ENCODE measurements around the gene PTPRH.

Gene PTPRH

GRCh38 chr19:55208880-55209692 lies at the start of gene PTPRH:
TSS of gene PTPRH (minus strand) at chr19:55209501. CDS start at chr19:55209433, 68 bp downstream.
- DNase-seq (ENCODE audit: low read depth in 2 of 2), result no peak

- peak in 1 of 2 donors; percentile 53 for DNase-seq (ENCODE audit: low read depth in 2 of 2)
Observed at GRCh38 chr19:55258476-55258827, 49.2 kb upstream of the PTPRH start.

DNA sequence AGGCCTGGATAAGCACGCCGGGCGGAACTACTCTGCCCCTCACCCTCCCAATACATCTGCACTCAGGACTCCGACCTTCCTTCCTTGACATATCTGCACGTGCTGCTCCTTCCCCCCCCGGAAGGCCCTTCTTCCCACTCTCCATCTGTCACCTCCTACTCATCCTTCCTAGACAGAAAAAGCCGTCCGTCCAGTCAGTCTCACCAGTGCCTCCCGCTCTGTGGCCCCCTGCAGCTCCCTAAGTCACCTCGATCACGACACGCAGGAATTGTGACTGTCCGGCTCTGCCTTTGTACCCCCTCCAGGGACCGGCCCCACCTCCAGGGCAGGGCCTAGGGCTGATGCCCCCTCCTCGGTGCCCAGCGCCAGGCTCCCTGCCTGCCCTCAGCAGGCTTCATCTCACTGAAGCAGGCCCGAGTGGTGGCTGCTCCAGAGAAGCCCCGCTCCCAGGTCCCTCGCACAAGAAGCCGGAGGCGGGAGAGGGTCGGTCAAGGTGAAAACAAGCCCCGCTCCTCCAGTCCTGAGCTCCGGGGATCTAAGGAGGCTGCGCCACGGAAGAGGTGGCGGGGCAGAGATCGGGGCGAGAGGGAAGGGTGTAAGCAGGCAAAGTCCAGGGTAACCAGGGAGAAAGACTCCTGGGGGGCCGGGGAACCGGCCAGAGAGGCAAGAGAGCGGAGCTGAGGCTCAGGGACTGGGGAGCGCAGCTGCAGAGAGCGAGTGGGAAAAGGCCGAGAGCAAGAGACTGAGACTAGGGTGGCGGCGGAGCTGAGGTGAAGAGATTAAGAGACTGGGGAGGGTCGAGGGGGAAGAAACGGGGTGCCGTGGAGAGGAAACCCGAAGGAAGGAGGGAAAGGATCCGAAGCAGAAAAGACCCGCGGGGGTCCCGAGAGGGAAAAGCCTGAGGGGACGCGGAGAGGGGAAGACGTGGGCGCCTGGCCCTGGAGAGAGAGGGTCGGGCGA lies 48.4 kb upstream of the PTPRH start:
- no peak for DNase-seq (ENCODE audit: low read depth in 2 of 2)

DNA sequence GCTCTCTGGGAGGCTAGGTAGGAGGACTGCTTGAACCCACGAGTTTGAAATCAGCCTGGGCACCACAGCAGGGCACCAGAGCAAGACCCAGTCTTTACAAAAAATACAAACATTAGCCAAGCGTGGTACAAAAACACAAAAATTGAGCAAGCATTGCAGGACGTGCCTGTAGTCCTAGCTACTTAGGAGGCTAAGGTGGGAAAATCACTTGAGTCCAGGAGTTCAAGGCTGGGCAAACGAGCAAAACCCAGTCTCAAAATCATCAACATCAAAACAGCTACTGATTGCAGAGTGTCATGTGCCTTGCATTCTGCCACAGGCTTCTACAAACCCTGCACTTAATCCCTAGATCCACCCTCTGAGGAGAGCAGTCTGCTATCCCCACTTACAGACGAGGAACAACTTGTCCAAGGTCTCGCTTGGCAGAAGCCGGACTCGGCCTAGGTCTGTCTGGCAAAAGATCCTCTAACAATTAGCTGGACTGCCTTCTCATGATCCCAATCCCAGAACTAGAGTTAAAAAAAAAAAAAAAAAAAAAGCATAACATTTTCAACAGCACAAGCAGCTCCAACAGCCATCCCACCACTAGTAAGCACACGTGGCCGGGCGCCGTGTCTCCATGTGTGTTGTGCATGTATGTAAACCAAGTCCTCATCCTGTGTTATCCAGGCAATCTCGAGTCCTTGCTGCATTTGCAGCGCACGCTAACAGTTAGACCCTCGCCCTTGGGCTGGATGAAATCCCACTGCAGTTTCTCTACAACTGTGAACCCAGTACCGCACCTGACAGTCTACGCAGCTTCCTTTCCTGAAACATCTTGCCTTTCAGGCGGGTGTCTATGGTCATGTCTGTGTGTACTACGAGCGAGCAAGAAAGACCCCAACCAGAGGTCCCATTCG lies 47.5 kb upstream of the PTPRH start:
- no peak for DNase-seq (ENCODE audit: low read depth in 2 of 2)

GRCh38 chr19:55255618-55256423 lies 46.5 kb upstream of the PTPRH start:
- peak; percentile 33 to 50 for DNase-seq (ENCODE audit: low read depth in 2 of 2)

DNA sequence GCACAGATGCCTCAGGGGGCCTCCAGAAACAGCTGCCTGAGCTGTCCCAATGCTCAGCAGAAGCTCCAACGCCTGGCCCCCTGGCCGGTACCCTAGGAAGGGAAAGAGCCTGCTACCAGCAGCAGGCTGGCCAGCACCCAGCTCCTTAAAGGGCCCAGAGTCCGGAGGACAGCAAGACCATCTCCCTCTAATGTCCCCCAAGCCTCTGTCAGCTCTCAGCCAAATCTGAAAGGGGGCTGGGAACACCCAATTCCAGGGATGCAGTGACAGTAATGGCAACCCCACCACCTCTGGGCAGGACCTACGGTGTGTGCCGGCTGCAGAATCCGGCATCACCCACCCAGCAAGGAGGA lies 45.3 kb upstream of the PTPRH start:
- DNase-seq (ENCODE audit: low read depth in 2 of 2), result no peak

GRCh38 chr19:55253842-55254624 lies 44.7 kb upstream of the PTPRH start:
- peak; percentile 42 to 58 for DNase-seq (ENCODE audit: low read depth in 2 of 2)

- no peak for DNase-seq (ENCODE audit: low read depth in 2 of 2)
Observed at GRCh38 chr19:55252760-55253663, 43.7 kb upstream of the PTPRH start.

DNA sequence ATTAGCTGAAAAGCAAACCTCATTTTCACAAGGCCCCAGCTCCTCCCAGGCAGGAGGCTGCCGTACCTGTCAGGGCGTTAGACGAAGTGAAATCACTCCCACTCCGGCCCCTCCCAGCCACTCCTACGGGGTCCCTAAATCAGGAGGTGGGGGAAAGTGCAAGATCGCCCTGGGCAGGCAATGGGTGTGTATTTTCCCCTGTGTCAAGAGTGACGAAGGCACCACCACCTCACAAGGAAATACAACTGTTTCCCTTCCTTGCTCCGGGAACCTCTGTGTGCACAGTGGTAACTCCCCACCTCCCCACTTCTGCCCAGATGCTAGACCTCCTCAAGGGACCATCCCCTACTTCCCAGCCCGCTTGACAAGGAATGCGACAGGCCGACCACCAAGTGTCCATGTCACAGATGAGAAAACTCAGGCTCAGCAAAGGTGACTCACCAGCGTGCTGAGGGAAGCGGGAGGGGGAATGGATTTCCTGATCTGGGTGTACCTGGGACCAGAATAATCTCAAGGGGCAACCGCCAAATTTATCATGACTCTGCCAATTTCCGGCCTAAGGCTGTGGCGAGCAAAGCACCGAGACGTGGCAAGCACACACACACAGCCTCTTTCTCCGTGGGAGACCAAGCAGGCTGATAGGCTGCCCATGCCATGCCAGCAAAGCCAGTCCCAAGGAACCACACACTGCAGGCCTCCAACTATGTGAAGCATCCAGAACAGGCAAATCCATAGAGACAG lies 42.2 kb upstream of the PTPRH start:
- peak; percentile 36 to 45 for DNase-seq (ENCODE audit: low read depth in 2 of 2)

- DNase-seq (ENCODE audit: low read depth in 2 of 2), result no peak
Observed at GRCh38 chr19:55250262-55251036, 41.1 kb upstream of the PTPRH start.

GRCh38 chr19:55249841-55250240 lies 40.5 kb upstream of the PTPRH start:
- no peak for DNase-seq (ENCODE audit: low read depth in 2 of 2)

- DNase-seq (ENCODE audit: low read depth in 2 of 2), result no peak
Observed at GRCh38 chr19:55248704-55249103, 39.4 kb upstream of the PTPRH start.

DNA sequence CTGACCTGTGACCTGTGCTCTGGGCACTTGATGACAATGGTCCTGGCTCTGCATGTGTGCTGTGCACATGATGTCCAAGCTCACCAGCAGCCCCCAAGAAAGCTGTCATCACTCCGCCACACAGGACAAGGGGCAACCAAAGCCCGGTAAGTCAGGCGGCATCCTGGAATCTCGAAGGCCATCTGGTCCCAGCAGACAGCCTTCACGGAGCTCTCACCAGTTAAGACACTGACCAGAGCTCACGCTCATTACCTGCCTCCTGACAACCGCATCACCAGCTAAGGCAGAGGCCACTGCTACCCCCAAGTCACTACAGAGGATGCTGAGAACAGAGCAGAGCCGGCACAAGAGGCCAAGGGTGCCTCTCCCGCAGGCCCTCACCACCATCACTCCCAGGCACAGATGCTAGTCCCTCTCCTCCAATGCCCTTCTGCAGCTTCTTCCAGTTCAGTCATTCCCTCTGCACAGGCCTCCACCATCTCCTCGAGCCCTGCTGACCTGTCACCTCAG lies 38.9 kb upstream of the PTPRH start:
- no peak for DNase-seq (ENCODE audit: low read depth in 2 of 2)

DNA sequence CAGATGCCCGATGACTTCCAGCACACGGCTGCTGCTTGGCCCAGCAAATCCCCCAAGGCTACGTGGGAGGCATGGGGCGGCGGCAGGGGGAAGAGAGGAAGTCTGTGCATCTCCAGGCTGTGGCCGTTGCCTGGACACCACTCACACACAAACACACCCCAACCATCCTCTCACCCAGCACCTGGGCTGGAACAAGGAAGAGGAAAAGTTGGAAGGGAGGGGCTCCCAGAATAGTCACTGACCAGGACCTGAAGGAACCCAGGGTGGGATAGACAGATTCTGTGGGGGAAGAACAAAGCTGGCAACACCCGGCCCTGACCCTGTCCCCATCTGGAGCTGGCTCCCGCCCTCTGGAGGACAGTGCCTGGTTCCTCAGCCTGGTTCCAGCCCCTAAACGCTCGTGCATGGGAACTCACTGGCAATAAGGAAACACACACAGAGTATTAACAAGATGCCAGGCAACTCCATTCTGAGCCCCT lies 38.4 kb upstream of the PTPRH start:
- DNase-seq (ENCODE audit: low read depth in 2 of 2), result no peak

GRCh38 chr19:55246462-55247451 lies 37.5 kb upstream of the PTPRH start:
- no peak for DNase-seq (ENCODE audit: low read depth in 2 of 2)
